ENCODE results near the gene PCMTD2. TPM values are rescaled to one million over a fixed set of nuclear protein-coding genes. Genes with fewer than 3 reads are reported as not detected.

The PCMTD2 gene
- total and polyA plus RNA-seq, 10 of the 15 experiments (the other 5 are each of a cell fraction or from before 2014, with no cell fraction given) = 6.8 to 36.8 (median 16.5) TPM

- TF ChIP-seq MLLT1 (IDR thresholded peaks at IDR 0.05) = no peak
Measured at GRCh38 chr20:64220420-64220819, 35.1 kb upstream of the PCMTD2 start (continued).

GRCh38 chr20:64220891-64221527 lies 34.5 kb upstream of the PCMTD2 start:
- H3K79me2 ChIP-seq (ENCODE audit: control insufficient read depth, insufficient read depth, low read length) = no peaks in the 10 kb centered on the region
- peaks cover 0 to 7% of the 10 kb centered on the region in 2 experiments; a peak in 2 of 4 replicates for H3K27me3 ChIP-seq (replicated peaks in 1 of 2; ENCODE audit: control insufficient read depth in 2 of 2, insufficient read depth in 2 of 2, low read length in 1 of 2)
- intact Hi-C loops (cut with micrococcal nuclease; ENCODE audit: unreplicated experiment) (no loop called here), in situ Hi-C loops (cut with MboI) (no loop called here)
- H3K9ac ChIP-seq (ENCODE audit: control insufficient read depth, insufficient read depth, low read length) = no peak overlapping the region
- DNase-seq (ENCODE audit: low read depth, low spot score) = no peak
- RAD21 ChIA-PET (ENCODE audit: unreplicated experiment) = no interaction called here
- H3K4me2 ChIP-seq (ENCODE audit: control insufficient read depth, insufficient read depth) = no peak overlapping the region
- no peaks in the 10 kb centered on the region for H3K4me1 ChIP-seq (ENCODE audit: control insufficient read depth, insufficient read depth, low read length)
- SMC1A ChIA-PET (ENCODE audit: uncharacterized antibody, unreplicated experiment) = no interaction called here
- H3K9me3 ChIP-seq (replicated peaks; ENCODE audit: control insufficient read depth, insufficient read depth, low read length) = no peaks in the 10 kb centered on the region
- BruUV-seq (replicated peaks) = no TSS peak
- no peak for TF ChIP-seq NFXL1 (IDR thresholded peaks at IDR 0.05; ENCODE audit: borderline replicate concordance)
- TF ChIP-seq ZNF274 (IDR thresholded peaks at IDR 0.05; ENCODE audit: insufficient read depth, insufficient read length) = no peak
- no peak for TF ChIP-seq BCL3 (IDR thresholded peaks at IDR 0.05; ENCODE audit: borderline replicate concordance, insufficient read depth, low read depth, low read length, poor library complexity, severe bottlenecking)
- TF ChIP-seq SMARCA5 (IDR thresholded peaks at IDR 0.05) = no peak
- no peak for TF ChIP-seq PAX5 (IDR thresholded peaks at IDR 0.05; ENCODE audit: borderline replicate concordance, low read depth, low read length)
- no peak for TF ChIP-seq SIN3A (IDR thresholded peaks at IDR 0.05; ENCODE audit: low read depth, low read length)
- no peak for TF ChIP-seq IRF5 (IDR thresholded peaks at IDR 0.05; ENCODE audit: borderline replicate concordance)
- TF ChIP-seq ZBED1 (IDR thresholded peaks at IDR 0.05; ENCODE audit: borderline replicate concordance) = no peak
- TF ChIP-seq NKRF (conservative IDR thresholded peaks at IDR 0.05) = no peak
- WGBS (ENCODE audit: insufficient coverage, insufficient replicate concordance, low lambda C conversion rate, missing lambda C conversion rate) = 37% methylated on average over 17 of the region's 17 CpGs
- H3K36me3 ChIP-seq (ENCODE audit: control insufficient read depth in 2 of 2, insufficient read depth in 2 of 2, low read length in 1 of 2) = no peaks in the 10 kb centered on the region
- no peak overlapping the region for H3K27ac ChIP-seq (ENCODE audit: control insufficient read depth, insufficient read depth)
- no peaks in the 10 kb centered on the region for H4K20me1 ChIP-seq (ENCODE audit: control insufficient read depth, insufficient read depth)
- no peak overlapping the region for H2AFZ ChIP-seq (ENCODE audit: control insufficient read depth, low read depth, low read length)
- POLR2A ChIA-PET = no interaction called here
- H3K4me3 ChIP-seq = no peak overlapping the region
- no peak for ATAC-seq
- CTCF ChIA-PET = no interaction called here
- FAIRE-seq = no peak

Data from GM12878 (cell line).